ENCODE data around the gene AADACL4. TPM values are rescaled to one million over a fixed set of nuclear protein-coding genes. Genes with fewer than 3 reads are reported as not detected.

Gene AADACL4
- polyA plus RNA-seq, 1 donor from 2014 or later: not detected

DNA sequence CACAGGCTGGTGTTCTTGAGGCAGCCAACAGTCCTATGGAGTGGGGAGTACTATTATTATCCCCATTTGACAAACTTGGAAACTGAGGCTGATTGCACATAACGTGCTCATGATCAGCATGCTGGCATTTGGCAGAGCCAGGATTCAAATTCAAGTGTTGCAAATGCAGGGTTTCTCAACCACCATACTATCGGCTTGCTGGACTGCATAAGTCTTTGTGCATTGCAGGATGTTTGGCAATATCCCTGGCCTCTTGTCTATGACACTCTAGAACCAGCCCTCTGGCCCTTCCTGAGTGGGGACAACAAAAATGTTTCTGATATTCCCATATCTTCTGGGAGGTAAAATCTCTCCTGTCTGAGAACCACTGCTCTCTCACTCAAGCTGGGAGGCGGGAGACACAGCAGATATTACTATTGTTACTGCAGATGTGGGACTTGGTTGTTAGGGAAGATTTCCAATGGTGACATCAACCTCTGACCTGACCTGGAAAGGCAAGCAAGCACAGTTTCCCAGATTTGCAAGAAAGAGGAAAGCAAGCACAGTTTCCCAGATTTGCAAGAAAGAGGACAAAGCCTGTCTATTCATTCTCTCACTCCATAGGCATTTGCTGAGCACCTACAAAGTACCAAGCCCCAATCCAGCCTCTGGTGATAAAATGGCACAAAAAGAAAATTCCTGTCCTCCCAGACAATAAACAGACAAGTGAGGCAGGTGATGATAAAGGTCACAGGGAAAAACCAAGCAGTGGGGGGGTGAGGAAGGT, 71.0 kb downstream of the AADACL4 start:
- Histone ChIP-seq H3K27ac (ENCODE audit: low read length) (no peak overlapping the region), H3K9ac (ENCODE audit: low read length) (no peak overlapping the region), H3K4me2 (ENCODE audit: low read length) (no peak overlapping the region)

DNA sequence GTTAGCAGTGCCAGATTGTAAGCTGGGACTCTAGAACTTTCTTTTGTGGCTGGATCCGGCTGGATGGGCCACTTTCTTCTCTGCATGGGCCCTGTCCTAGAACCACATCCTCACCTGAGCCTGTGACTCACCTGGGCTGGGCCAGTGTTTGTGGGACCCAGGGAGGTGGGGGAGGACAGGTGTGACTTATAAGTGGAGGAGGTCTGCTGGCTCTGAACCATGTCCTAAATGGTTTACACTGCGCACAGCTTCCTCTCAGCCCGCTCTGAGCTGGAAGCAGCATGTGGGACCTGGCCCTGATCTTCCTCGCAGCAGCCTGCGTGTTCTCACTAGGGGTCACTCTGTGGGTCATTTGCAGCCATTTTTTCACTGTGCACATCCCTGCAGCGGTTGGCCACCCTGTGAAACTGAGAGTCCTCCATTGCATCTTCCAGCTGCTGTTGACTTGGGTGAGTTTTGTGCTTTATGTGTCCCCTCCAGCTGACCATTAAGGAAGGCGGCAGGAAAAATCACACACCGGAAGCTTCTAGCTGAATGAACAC, 72.1 kb downstream of the AADACL4 start, which contains the start of gene AADACL3:
Gene AADACL3, plus strand, starts transcription at position 215 of the 542 bp plus-strand sequence. Its CDS starts 67 bp downstream, at position 282.
- no peak within 1 kb of the TSS for H2AFZ ChIP-seq (ENCODE audit: low read depth, low read length)

More for the DNA sequence above, 71.0 kb downstream of the AADACL4 start:
- H2AFZ ChIP-seq (ENCODE audit: low read depth, low read length): no peak overlapping the region
- H3K36me3 ChIP-seq (ENCODE audit: insufficient read depth, low read length): no peaks in the 10 kb centered on the region
- no peak for TF ChIP-seq SMC3 (conservative IDR thresholded peaks at IDR 0.05; ENCODE audit: poor library complexity)
- TF ChIP-seq, protein P1, sequence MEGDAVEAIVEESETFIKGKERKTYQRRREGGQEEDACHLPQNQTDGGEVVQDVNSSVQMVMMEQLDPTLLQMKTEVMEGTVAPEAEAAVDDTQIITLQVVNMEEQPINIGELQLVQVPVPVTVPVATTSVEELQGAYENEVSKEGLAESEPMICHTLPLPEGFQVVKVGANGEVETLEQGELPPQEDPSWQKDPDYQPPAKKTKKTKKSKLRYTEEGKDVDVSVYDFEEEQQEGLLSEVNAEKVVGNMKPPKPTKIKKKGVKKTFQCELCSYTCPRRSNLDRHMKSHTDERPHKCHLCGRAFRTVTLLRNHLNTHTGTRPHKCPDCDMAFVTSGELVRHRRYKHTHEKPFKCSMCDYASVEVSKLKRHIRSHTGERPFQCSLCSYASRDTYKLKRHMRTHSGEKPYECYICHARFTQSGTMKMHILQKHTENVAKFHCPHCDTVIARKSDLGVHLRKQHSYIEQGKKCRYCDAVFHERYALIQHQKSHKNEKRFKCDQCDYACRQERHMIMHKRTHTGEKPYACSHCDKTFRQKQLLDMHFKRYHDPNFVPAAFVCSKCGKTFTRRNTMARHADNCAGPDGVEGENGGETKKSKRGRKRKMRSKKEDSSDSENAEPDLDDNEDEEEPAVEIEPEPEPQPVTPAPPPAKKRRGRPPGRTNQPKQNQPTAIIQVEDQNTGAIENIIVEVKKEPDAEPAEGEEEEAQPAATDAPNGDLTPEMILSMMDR (IDR thresholded peaks at IDR 0.05; ENCODE audit: poor library complexity, severe bottlenecking): no peak
- no peaks in the 10 kb centered on the region for H4K20me1 ChIP-seq (ENCODE audit: insufficient read depth)
- H3K27me3 ChIP-seq (ENCODE audit: insufficient read depth, low read depth, low read length): no peaks in the 10 kb centered on the region
- H3K9me3 ChIP-seq (ENCODE audit: low read length): no peaks in the 10 kb centered on the region
- no peaks in the 10 kb centered on the region for H3K79me2 ChIP-seq (replicated peaks; ENCODE audit: insufficient read depth, low read length)
- H3K9me2 ChIP-seq (ENCODE audit: insufficient read depth, low read length): no peaks in the 10 kb centered on the region
- H3F3A ChIP-seq (ENCODE audit: insufficient read depth, low read length, poor library complexity, severe bottlenecking): no peaks in the 10 kb centered on the region
- H3K4me3 ChIP-seq (ENCODE audit: low read length): no peak overlapping the region

More for the DNA sequence above, 72.1 kb downstream of the AADACL4 start, which contains the start of gene AADACL3:
- Histone ChIP-seq H3K79me2 (replicated peaks; ENCODE audit: insufficient read depth, low read length) (no peaks in the 10 kb centered on the region), H3F3A (ENCODE audit: insufficient read depth, low read length, poor library complexity, severe bottlenecking) (no peaks in the 10 kb centered on the region), H3K36me3 (ENCODE audit: insufficient read depth, low read length) (no peaks in the 10 kb centered on the region), H3K4me2 (ENCODE audit: low read length) (no peak within 1 kb of the TSS), H3K9me2 (ENCODE audit: insufficient read depth, low read length) (no peaks in the 10 kb centered on the region), H3K9me3 (ENCODE audit: low read length) (no peaks in the 10 kb centered on the region), H3K9ac (ENCODE audit: low read length) (no peak within 1 kb of the TSS), H3K4me3 (ENCODE audit: low read length) (no peak within 1 kb of the TSS), H4K20me1 (ENCODE audit: insufficient read depth) (no peaks in the 10 kb centered on the region), H3K27ac (ENCODE audit: low read length) (no peak within 1 kb of the TSS), H3K27me3 (ENCODE audit: insufficient read depth, low read depth, low read length) (no peaks in the 10 kb centered on the region)
- TF ChIP-seq, protein P2, sequence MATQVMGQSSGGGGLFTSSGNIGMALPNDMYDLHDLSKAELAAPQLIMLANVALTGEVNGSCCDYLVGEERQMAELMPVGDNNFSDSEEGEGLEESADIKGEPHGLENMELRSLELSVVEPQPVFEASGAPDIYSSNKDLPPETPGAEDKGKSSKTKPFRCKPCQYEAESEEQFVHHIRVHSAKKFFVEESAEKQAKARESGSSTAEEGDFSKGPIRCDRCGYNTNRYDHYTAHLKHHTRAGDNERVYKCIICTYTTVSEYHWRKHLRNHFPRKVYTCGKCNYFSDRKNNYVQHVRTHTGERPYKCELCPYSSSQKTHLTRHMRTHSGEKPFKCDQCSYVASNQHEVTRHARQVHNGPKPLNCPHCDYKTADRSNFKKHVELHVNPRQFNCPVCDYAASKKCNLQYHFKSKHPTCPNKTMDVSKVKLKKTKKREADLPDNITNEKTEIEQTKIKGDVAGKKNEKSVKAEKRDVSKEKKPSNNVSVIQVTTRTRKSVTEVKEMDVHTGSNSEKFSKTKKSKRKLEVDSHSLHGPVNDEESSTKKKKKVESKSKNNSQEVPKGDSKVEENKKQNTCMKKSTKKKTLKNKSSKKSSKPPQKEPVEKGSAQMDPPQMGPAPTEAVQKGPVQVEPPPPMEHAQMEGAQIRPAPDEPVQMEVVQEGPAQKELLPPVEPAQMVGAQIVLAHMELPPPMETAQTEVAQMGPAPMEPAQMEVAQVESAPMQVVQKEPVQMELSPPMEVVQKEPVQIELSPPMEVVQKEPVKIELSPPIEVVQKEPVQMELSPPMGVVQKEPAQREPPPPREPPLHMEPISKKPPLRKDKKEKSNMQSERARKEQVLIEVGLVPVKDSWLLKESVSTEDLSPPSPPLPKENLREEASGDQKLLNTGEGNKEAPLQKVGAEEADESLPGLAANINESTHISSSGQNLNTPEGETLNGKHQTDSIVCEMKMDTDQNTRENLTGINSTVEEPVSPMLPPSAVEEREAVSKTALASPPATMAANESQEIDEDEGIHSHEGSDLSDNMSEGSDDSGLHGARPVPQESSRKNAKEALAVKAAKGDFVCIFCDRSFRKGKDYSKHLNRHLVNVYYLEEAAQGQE (IDR thresholded peaks at IDR 0.05; ENCODE audit: borderline replicate concordance): no peak
- TF ChIP-seq TAF1 (IDR thresholded peaks at IDR 0.05; ENCODE audit: low read depth) (no peak), SMC3 (conservative IDR thresholded peaks at IDR 0.05; ENCODE audit: poor library complexity) (no peak), RAD21 (conservative IDR thresholded peaks at IDR 0.05) (no peak), MXI1 (conservative IDR thresholded peaks at IDR 0.05; ENCODE audit: poor library complexity, severe bottlenecking) (no peak), EP300 (conservative IDR thresholded peaks at IDR 0.05; ENCODE audit: poor library complexity, severe bottlenecking) (no peak), POLR2AphosphoS5 (IDR thresholded peaks at IDR 0.05) (no peak), EZH2 (IDR thresholded peaks at IDR 0.05; ENCODE audit: borderline replicate concordance, insufficient read depth, low read length, poor library complexity, severe bottlenecking) (no peak)
- TF ChIP-seq, protein P1 (IDR thresholded peaks at IDR 0.05; ENCODE audit: poor library complexity, severe bottlenecking): no peak

Small RNAs within 50 kb of the gene (small RNA-seq; reads per million reads assigned to genes)
- 0 reads per million in 3 experiments for gene AC244670.1

Other genes with a start within 250 kb of the AADACL4 start
- 0.22 TPM in 1 of 2 replicates, not detected in the other for gene DHRS3, start 25.9 kb upstream of the AADACL4 start, polyA plus RNA-seq
- not detected in 2 replicates for gene AADACL3, start 72.0 kb downstream of the AADACL4 start, polyA plus RNA-seq
- not detected in 2 replicates for gene CFAP107, start 102.1 kb downstream of the AADACL4 start, polyA plus RNA-seq
- not detected in 2 replicates for gene PRAMEF12, start 129.7 kb downstream of the AADACL4 start, polyA plus RNA-seq
- not detected in 2 replicates for gene PRAMEF1, start 147.3 kb downstream of the AADACL4 start, polyA plus RNA-seq
- not detected in 2 replicates for gene PRAMEF11, start 187.3 kb downstream of the AADACL4 start, polyA plus RNA-seq
- gene HNRNPCL1, start 204.6 kb downstream of the AADACL4 start, polyA plus RNA-seq: not detected in 2 replicates
- gene PRAMEF2, start 213.0 kb downstream of the AADACL4 start, polyA plus RNA-seq: not detected in 2 replicates
- gene PRAMEF4, start 242.1 kb downstream of the AADACL4 start, polyA plus RNA-seq: not detected in 2 replicates